GM12801 (cell line): Measurements from ENCODE around the gene ZNF354B.

ENCODE experiments used
- CTCF ChIP-seq: IDR thresholded peaks from one replicate; pipeline ENCODE4 v1.5.1; 2011; ENCODE audit warnings: control low read depth; ENCODE audit not compliant: insufficient read length; ENCODE audit errors: extremely low read depth

ZNF354B gene

DNA sequence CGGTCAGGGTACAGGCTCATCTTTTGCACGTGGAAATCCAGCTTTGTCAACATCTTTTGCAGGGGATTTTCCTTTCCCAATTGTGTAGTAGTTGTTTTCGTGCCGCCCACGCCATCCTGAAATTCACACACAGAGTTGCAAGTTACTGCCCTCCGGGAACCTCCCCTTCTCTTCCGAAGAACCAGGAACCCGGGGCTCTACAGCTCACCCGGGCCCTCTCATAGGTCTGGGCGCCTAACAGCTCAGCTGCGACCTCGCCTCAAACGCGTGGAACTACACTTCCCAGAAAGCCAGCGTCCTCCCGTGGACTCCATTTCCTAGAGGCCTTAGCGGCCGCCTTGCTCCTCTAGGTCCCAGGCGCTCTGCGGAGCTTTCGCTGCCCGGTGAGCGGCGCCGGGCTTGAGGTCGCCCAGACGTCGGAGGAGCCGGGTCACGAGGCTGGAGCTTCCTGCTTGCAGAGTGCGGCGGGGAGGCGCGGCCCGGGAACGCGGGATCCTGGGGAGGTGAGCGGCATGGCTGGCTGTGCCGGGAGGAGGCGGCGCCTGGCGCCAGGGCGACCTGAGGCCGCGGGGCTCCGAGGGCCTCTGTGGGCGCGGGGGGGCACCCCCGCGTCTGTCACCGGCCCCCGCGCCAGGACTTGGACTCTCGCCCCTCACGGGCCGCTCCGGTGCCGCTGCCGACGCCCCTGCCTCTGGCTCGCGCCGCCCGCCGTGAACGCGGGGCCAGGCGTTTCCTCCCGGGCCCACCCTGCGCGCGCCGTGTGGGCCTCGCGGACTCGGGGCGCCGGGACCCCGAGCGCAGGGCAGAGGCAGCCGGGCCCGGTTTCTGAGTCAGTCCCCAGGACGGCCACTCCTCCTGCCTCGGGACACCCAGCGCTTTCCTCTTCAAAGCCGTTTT lies at the start of gene ZNF354B:
Gene ZNF354B, plus strand, starts transcription at position 329 of the 897 bp plus-strand sequence. CDS start 1,095 bp downstream, outside the sequence.
- no peak for TF ChIP-seq CTCF

DNA sequence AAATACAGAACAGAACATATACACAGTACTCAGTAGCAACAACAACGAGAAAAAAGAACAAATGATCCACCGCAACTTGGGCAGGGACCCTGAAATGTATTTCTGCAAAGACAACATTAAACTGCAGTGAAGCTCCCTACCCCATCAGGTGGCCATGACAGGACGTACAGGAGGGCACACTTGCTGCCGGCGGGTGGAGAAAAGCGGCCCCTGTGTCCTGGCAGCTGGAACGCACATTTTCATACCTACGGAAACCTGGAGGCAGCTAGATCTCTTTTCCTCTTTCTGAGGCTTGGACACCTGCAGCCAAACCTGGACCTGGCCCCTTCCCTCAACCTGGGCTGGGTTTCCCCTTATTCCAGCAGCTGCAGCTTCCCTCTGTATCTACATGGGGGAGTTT lies 42.2 kb upstream of the ZNF354B start:
- no peak for TF ChIP-seq CTCF

DNA sequence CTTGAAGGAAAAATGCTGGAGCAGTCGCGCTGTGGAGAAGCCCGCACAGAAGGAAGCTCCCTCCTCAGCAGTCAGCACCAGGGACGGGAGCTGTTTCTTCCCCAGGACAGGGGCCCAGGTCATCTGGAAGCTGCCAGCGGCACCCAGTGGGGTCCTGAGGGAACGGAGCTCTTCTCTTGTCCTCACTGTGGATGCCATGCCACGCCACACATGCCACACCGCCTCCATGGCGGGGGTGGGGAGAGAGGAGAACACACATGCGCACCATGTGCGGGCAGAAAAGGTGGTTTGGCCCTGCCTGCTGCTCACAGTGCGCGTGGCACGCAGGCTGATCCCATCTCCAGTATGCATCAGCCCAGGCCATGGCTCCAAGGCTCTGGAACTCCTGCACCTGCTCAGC lies 41.7 kb upstream of the ZNF354B start:
- TF ChIP-seq CTCF, result no peak

GRCh38 chr5:178820001-178820400 lies 39.8 kb upstream of the ZNF354B start:
- no peak for TF ChIP-seq CTCF

GRCh38 chr5:178825444-178825843 lies 34.3 kb upstream of the ZNF354B start:
- no peak for TF ChIP-seq CTCF

DNA sequence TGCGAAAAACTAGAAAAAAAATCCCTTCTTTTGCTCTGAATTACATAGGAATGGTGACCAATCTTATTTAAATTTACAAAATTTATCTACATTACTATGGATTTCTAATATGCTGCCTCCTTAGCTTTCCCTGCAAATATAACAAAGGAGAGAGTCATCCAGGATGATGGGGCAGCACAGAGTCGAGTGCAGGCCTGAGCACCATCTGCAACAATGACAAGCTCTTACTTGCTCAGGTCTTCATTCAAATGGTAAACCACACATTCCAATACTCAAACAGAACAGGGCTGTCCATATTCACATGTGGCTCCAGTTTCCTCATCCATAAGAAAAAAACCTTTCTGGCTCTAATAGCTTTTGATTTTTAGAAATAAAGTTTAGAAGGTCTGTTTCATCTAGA lies 33.5 kb upstream of the ZNF354B start:
- TF ChIP-seq CTCF, result no peak

DNA sequence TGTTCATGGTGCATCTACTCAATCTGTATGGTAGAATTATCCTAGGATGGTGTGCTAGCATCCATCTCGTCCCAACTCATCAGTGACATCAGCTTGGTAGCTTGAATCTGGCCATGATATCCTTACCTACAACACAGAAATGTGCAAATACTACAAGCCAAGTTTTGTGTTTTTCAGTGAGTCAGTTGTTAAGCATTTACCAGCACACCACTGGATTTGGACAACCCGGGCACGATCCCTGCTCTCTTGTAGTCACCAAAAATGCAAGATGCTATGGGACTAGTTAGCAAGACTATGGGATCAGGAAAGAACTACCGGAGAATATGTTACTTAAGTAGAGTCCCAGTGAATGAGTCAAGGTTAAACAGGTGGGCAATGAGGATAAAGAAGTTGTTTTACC lies 32.1 kb upstream of the ZNF354B start:
- no peak for TF ChIP-seq CTCF
